RWPE1 (cell line): ENCODE measurements around the gene TSHR.

Experiments used
- CTCF ChIA-PET: fragments of 350-600 bp; sonication (Branson Sonifier 250); formaldehyde crosslinking; extraction: SDS; loops from one replicate; lab custom pipeline; 2021; lab: Yijun Ruan, JAX
- POLR2A ChIA-PET: fragments of 400-600 bp; formaldehyde crosslinking; extraction: SDS; loops from one replicate; lab custom pipeline; 2020; ENCODE audit warnings: antibody characterized with exemption; ENCODE audit not compliant: low non-redundant PET; lab: Yijun Ruan, JAX
- DNase-seq: peaks from one replicate; pipeline ENCODE4 v3.0.0; 2012; ENCODE audit warnings: low spot score
- H3K27ac ChIP-seq: fragments of 450-650 bp; 2 replicates; pipeline ENCODE4 v1.5.1; 2017
- CTCF ChIP-seq: fragments of 450-650 bp; conservative IDR thresholded peaks from 2 replicates; pipeline ENCODE4 v1.5.1; 2017; ENCODE audit warnings: low read depth, mild to moderate bottlenecking

Gene TSHR

GRCh38 chr14:81093651-81094050, 138.2 kb downstream of the TSHR start:
- TF ChIP-seq CTCF = no peak
- DNase-seq = no peak
- POLR2A ChIA-PET = interaction anchor here (0.9 kb wide), 1 partner anchor 9 kb away, joined by 3 read pairs; no protein-coding TSS in a partner anchor
- CTCF ChIA-PET = no interaction called here
- no peak overlapping the region for H3K27ac ChIP-seq

DNA sequence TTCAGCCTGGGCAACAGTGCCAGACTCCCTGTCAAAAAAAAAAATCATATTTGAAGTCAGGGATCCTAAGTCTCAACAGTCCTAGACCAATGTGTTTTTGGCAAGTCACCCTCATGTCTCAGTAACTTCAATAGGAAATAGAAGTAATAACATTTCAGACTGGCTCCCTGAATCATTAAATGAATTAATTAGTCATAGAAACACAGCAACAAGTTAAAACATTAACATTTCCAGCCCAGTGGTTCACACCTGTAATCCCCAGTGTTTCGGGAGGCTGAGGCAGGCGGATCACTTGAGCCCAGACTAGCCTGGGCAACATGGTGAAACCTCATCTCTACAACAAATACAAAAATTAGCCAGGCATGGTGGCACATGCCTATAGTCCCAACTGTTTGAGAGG, 140.1 kb downstream of the TSHR start:
- DNase-seq = no peak
- CTCF ChIA-PET = interaction anchor here (0.5 kb wide), 1 partner anchor 92 kb away, joined by 4 read pairs; no protein-coding TSS in a partner anchor
- no peak overlapping the region for H3K27ac ChIP-seq
- POLR2A ChIA-PET = no interaction called here
- no peak for TF ChIP-seq CTCF

DNA sequence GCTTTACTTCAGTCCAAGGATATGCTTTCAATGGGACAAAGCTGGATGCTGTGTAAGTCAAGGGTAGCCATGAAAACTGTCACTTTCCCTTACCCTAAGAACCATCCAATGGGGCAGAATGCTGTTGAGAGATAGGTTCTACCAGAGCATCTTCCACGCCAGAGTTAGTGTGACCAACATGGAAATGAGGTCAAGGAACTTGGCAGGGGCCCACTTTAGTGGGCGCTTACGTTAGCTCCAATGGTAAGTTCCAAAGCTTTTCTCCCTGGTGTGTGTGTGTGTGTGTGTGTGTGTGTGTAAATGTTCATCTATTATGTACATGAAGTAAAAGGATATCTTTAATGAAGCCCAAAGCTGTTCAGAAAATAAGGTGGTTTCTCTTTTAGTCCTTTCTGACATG, 141.2 kb downstream of the TSHR start:
- no peak for DNase-seq
- ChIA-PET CTCF (no interaction called here), POLR2A (no interaction called here)
- TF ChIP-seq CTCF = no peak
- no peak overlapping the region for H3K27ac ChIP-seq

- CTCF ChIA-PET = no interaction called here
- H3K27ac ChIP-seq = no peak overlapping the region
- POLR2A ChIA-PET = no interaction called here
- TF ChIP-seq CTCF = no peak
- no peak for DNase-seq
Measured at GRCh38 chr14:81102217-81102616, 146.8 kb downstream of the TSHR start.

- ChIA-PET CTCF (no interaction called here), POLR2A (no interaction called here)
- H3K27ac ChIP-seq = no peak overlapping the region
- DNase-seq = no peak
- TF ChIP-seq CTCF = no peak
Measured at GRCh38 chr14:81103443-81103842, 148.0 kb downstream of the TSHR start.

DNA sequence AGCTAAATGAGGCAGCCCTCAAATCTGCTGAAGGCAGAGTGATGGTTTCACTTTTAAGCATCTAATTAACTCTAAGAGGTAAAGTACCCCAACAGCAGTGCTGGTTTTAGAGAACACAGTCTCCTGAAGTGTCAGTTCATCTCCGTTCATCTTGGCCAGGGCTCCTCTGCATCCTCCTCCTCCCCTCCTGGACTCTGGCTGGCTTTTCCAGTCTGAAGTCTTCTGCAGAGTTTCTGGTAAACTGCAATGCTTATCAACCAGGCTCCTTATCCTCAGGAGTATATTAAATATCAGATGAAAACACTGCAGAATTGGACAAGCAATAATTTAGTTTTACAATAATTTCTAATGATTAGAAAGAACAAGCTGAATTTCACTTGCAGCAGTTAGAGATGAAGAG, 150.0 kb downstream of the TSHR start:
- ChIA-PET POLR2A (no interaction called here), CTCF (no interaction called here)
- H3K27ac ChIP-seq = no peak overlapping the region
- no peak for DNase-seq
- TF ChIP-seq CTCF = no peak

GRCh38 chr14:81105961-81106360, 150.5 kb downstream of the TSHR start:
- H3K27ac ChIP-seq = no peak overlapping the region
- no peak for TF ChIP-seq CTCF
- CTCF ChIA-PET = no interaction called here
- POLR2A ChIA-PET = no interaction called here
- DNase-seq = no peak
